HG03439 (cell line): Measurements from ENCODE around the gene GOLGB1.
A peak's percentile ranks its signal among the peaks of the same experiment; 100 is the strongest.
"Not testable (repeated sequence)": the region's sequence is repeated elsewhere in the genome, so short reads cannot be mapped to it uniquely, and the experiment has no call there.

Experiments
- ATAC-seq: cut with Tn5 transposase; IDR thresholded peaks from one replicate; pipeline ENCODE4 v1.9.1; 2021; ENCODE audit warnings: mild to moderate bottlenecking, moderate library complexity; ENCODE audit not compliant: unreplicated experiment

The GOLGB1 gene

GRCh38 chr3:121749276-121750086 is at the start of gene GOLGB1:
GOLGB1 (minus strand) TSS chr3:121749741; CDS start chr3:121730971, 18,770 bp downstream.
- ATAC-seq: peak; percentile 98

GRCh38 chr3:121796970-121797369 is 47.4 kb upstream of the GOLGB1 start:
- no peak for ATAC-seq

GRCh38 chr3:121794264-121794983 is 44.9 kb upstream of the GOLGB1 start:
- ATAC-seq: peak; percentile 54

GRCh38 chr3:121793078-121793477 is 43.5 kb upstream of the GOLGB1 start:
- ATAC-seq: peak; percentile 65

GRCh38 chr3:121786485-121786884 is 36.9 kb upstream of the GOLGB1 start:
- no peak for ATAC-seq

- ATAC-seq: not testable (repeated sequence)
These were observed 33.2 kb upstream of the GOLGB1 start for GRCh38 chr3:121782784-121783183.

GRCh38 chr3:121781611-121782010 is 32.1 kb upstream of the GOLGB1 start:
- ATAC-seq: no peak

- not testable (repeated sequence) for ATAC-seq
These were observed 25.6 kb upstream of the GOLGB1 start for GRCh38 chr3:121775095-121775494.

GRCh38 chr3:121769246-121769645 is 19.7 kb upstream of the GOLGB1 start:
- ATAC-seq: no peak

GRCh38 chr3:121768452-121768851 is 18.9 kb upstream of the GOLGB1 start:
- no peak for ATAC-seq

GRCh38 chr3:121759541-121760202 is 10.1 kb upstream of the GOLGB1 start:
- ATAC-seq: no peak

GRCh38 chr3:121758727-121759450 is 9.3 kb upstream of the GOLGB1 start:
- no peak for ATAC-seq

- no peak for ATAC-seq
These were observed 8.4 kb upstream of the GOLGB1 start for GRCh38 chr3:121757812-121758545.

- no peak for ATAC-seq
These were observed 7.7 kb upstream of the GOLGB1 start for GRCh38 chr3:121757087-121757811.

GRCh38 chr3:121752772-121753171 is 3.2 kb upstream of the GOLGB1 start:
- no peak for ATAC-seq

GRCh38 chr3:121752261-121752660 is 2.7 kb upstream of the GOLGB1 start:
- ATAC-seq: no peak

- ATAC-seq: no peak
These were observed 510 bp upstream of the GOLGB1 start for GRCh38 chr3:121750087-121750415.

GRCh38 chr3:121748680-121749275 is 763 bp downstream of the GOLGB1 start:
- no peak for ATAC-seq

GRCh38 chr3:121747976-121748375 is 1.6 kb downstream of the GOLGB1 start:
- no peak for ATAC-seq
